B cell (primary cell): ENCODE data around the gene OR1L1.

Experiments
- CTCF ChIP-seq: fragments of 200-600 bp; IDR thresholded peaks from one replicate; pipeline ENCODE4 v1.8.0; 2022; ENCODE audit warnings: antibody characterized with exemption, mild to moderate bottlenecking
- EZH2 ChIP-seq: IDR thresholded peaks from 2 replicates; pipeline ENCODE4 v1.6.1; 2012; ENCODE audit warnings: borderline replicate concordance, low read depth, mild to moderate bottlenecking, moderate library complexity, low read length; ENCODE audit not compliant: insufficient read depth, poor library complexity, severe bottlenecking

DNA sequence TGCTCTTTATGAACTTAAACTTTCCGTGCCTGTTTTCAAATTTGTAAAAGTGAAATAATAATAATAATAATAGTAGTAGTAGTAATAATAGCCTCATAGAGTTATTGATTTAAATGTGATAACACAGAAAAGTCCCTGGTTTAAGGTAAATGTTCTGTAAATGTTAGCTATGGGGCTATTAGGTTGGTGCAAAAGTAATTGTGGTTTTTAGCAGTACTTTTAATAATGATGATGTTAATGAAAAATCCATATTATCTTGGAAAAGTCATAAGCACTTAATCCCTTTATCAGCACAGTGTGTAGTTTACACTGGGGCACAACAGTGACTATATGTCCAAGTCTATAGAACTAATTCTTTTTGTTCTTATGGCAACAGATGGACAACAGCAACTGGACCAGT is 47.2 kb upstream of the OR1L1 start, which contains the start of gene OR1Q1:
- TF ChIP-seq CTCF: no peak
- TF ChIP-seq EZH2: no peak
